Transverse colon (tissue), 4 donors: Measurements from ENCODE around the gene F11. TPM values are rescaled to one million over a fixed set of nuclear protein-coding genes. Genes with fewer than 3 reads are reported as not detected.

Source experiments
- DNase-seq: peaks from one replicate; pipeline ENCODE4 v3.0.0-alpha.2; 2019
- H3K27ac ChIP-seq, 4 donors: fragments of 200-600 bp; sonication (generic); 2 replicates each; pipeline ENCODE4 v1.5.1; 2016 to 2018; ENCODE audit warnings: inconsistent platforms in 4 of 4
- H3K27me3 ChIP-seq: fragments of 200-600 bp; sonication (generic); 2 replicates; pipeline ENCODE4 v1.5.1; 2017; ENCODE audit warnings: inconsistent platforms
- H3K36me3 ChIP-seq, 4 donors: fragments of 200-600 bp; sonication (generic); 2 replicates each; pipeline ENCODE4 v1.5.1; 2017 to 2019; ENCODE audit warnings: inconsistent platforms in 4 of 4
- H3K4me1 ChIP-seq, 4 donors: fragments of 200-600 bp; sonication (generic); 2 replicates each; pipeline ENCODE4 v1.5.1; 2017 to 2020; ENCODE audit warnings: inconsistent platforms in 4 of 4
- H3K4me3 ChIP-seq, 4 donors: fragments of 200-600 bp; sonication (generic); 1 replicate in 1 of 4; 2 replicates in 3 of 4; pipeline versions ENCODE4 v1.5.1 to v1.6.1; 2017 to 2019; ENCODE audit warnings: inconsistent platforms in 4 of 4
- H3K9me3 ChIP-seq, 2 donors: fragments of 200-600 bp; sonication (generic); 2 replicates each; pipeline ENCODE4 v1.5.1; 2017 to 2019; ENCODE audit warnings: inconsistent platforms in 2 of 2
- EP300 ChIP-seq: sonication (generic); formaldehyde crosslinking; IDR thresholded peaks from one replicate; pipeline ENCODE4 v1.6.1; 2017; ENCODE audit warnings: antibody characterized with exemption, low read depth
- POLR2A ChIP-seq: fragments of 450-650 bp; IDR thresholded peaks from one replicate; pipeline ENCODE4 v1.6.1; 2016; ENCODE audit warnings: antibody characterized with exemption, mild to moderate bottlenecking, moderate library complexity
- POLR2AphosphoS5 ChIP-seq, 3 donors: sonication (generic); formaldehyde crosslinking; IDR thresholded peaks; one replicate each; pipeline ENCODE4 v1.6.1; 2016; ENCODE audit warnings: antibody characterized with exemption in 3 of 3
- WGBS, 2 donors: methylation state at CpG; one replicate each; pipeline ENCODE4 v1.1.5; 2018; ENCODE audit warnings: low coverage in 1 of 2; 5-methylcytosine and 5-hydroxymethylcytosine counted together
- in situ Hi-C, 4 donors: fragments of 200-750 bp; cut with MboI; loops; one replicate each; pipeline versions ENCODE4 v1.15.0 to v1.15.1; 2017; ENCODE audit warnings: low sequenced_read_pairs in 3 of 4, low pct_ligation_motif_present in 1 of 4, low pct_unique_long_range_greater_than_20kb in 1 of 4
- intact Hi-C: fragments of 100-400 bp; cut with DNase I; formaldehyde crosslinking; loops from one replicate; pipeline ENCODE4 v1.15.1; 2023; ENCODE audit warnings: low total_unique reads
- total RNA-seq, 4 donors: library from RNA; depleted of rRNA; stranded (reverse); fragments of >200 nt; gene quantifications; one replicate each; pipeline ENCODE4 v1.1.0, GENCODE V29; 2016
- TF ChIP-seq, protein P1 (sequence below), 5 experiments: fragments of 200-600 bp in 3 of 5; fragments of 450-650 bp in 2 of 5; sonication (generic) in 3 of 5; IDR thresholded peaks; 1 replicate in 2 of 5; 2 replicates in 3 of 5; pipeline ENCODE4 v1.5.1; 2016 to 2017; ENCODE audit warnings: antibody characterized with exemption in 5 of 5, inconsistent platforms in 3 of 5, mild to moderate bottlenecking in 2 of 5, moderate library complexity in 1 of 5

The F11 gene
- not detected for total RNA-seq

- TF ChIP-seq EP300 (no peak), POLR2A (no peak), POLR2AphosphoS5 (IDR thresholded peaks at IDR 0.05) (no peak)
- TF ChIP-seq, protein P1, sequence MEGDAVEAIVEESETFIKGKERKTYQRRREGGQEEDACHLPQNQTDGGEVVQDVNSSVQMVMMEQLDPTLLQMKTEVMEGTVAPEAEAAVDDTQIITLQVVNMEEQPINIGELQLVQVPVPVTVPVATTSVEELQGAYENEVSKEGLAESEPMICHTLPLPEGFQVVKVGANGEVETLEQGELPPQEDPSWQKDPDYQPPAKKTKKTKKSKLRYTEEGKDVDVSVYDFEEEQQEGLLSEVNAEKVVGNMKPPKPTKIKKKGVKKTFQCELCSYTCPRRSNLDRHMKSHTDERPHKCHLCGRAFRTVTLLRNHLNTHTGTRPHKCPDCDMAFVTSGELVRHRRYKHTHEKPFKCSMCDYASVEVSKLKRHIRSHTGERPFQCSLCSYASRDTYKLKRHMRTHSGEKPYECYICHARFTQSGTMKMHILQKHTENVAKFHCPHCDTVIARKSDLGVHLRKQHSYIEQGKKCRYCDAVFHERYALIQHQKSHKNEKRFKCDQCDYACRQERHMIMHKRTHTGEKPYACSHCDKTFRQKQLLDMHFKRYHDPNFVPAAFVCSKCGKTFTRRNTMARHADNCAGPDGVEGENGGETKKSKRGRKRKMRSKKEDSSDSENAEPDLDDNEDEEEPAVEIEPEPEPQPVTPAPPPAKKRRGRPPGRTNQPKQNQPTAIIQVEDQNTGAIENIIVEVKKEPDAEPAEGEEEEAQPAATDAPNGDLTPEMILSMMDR (IDR thresholded peaks at IDR 0.05), result no peak
- no peak for DNase-seq
- intact Hi-C loops (no loop called here), in situ Hi-C loops (no loop called here)
- no peaks in the 10 kb centered on the region for H3K9me3 ChIP-seq
- peaks cover 3% of the 10 kb centered on the region for H3K27me3 ChIP-seq
- H3K36me3 ChIP-seq, result no peaks in the 10 kb centered on the region
- no peak within 1 kb of the TSS for H3K4me3 ChIP-seq
- 48 to 67% methylated on average over 10 of the region's 10 CpGs for WGBS, 2 donors
- H3K4me1 ChIP-seq, result no peaks in the 10 kb centered on the region
- no peak within 1 kb of the TSS for H3K27ac ChIP-seq
These were observed at the start of gene F11 for GRCh38 chr4:186265683-186266652. TSS of gene F11 (plus strand) at chr4:186266189. CDS start at chr4:186267137, 948 bp downstream.

GRCh38 chr4:186216465-186217024 is 49.4 kb upstream of the F11 start:
- TF ChIP-seq POLR2AphosphoS5 (IDR thresholded peaks at IDR 0.05) (no peak), POLR2A (no peak), EP300 (no peak)
- TF ChIP-seq, protein P1 (IDR thresholded peaks at IDR 0.05), result no peak
- no peaks in the 10 kb centered on the region for H3K27me3 ChIP-seq
- H3K27ac ChIP-seq, result no peak overlapping the region
- no peak for DNase-seq
- no peaks in the 10 kb centered on the region for H3K9me3 ChIP-seq
- intact Hi-C loops, result no loop called here
- in situ Hi-C loops, result no loop called here
- no peak overlapping the region for H3K4me3 ChIP-seq
- no peaks in the 10 kb centered on the region for H3K36me3 ChIP-seq
- no peaks in the 10 kb centered on the region for H3K4me1 ChIP-seq
- 65 to 75% methylated on average over 5 to 8 of the region's 8 CpGs for WGBS, 2 donors

GRCh38 chr4:186217733-186218293 is 48.2 kb upstream of the F11 start:
- Histone ChIP-seq H3K27ac (no peak overlapping the region), H3K4me3 (no peak overlapping the region), H3K4me1 (no peaks in the 10 kb centered on the region), H3K27me3 (no peaks in the 10 kb centered on the region), H3K36me3 (no peaks in the 10 kb centered on the region), H3K9me3 (no peaks in the 10 kb centered on the region)
- TF ChIP-seq, protein P1 (IDR thresholded peaks at IDR 0.05), result no peak
- TF ChIP-seq POLR2AphosphoS5 (IDR thresholded peaks at IDR 0.05) (no peak), POLR2A (no peak), EP300 (no peak)
- 54 to 67% methylated on average over 1 of the region's 1 CpG for WGBS, 2 donors
- intact Hi-C loops, result no loop called here
- no peak for DNase-seq
- in situ Hi-C loops, result no loop called here

- 80 to 83% methylated on average over 1 of the region's 1 CpG for WGBS, 2 donors
- peaks cover 3 to 5% of the 10 kb centered on the region in 2 donors for H3K9me3 ChIP-seq
These were observed 44.4 kb upstream of the F11 start for GRCh38 chr4:186221624-186222023.

More at GRCh38 chr4:186221624-186222023, 44.4 kb upstream of the F11 start:
- DNase-seq, result no peak
- Histone ChIP-seq H3K4me1 (no peaks in the 10 kb centered on the region), H3K36me3 (no peaks in the 10 kb centered on the region), H3K27me3 (no peaks in the 10 kb centered on the region), H3K4me3 (no peak overlapping the region), H3K27ac (no peak overlapping the region)
- in situ Hi-C loops (no loop called here), intact Hi-C loops (loop anchor here (5.0 kb wide), 1 partner anchor 1726 kb away; no protein-coding TSS in a partner anchor)
- no peak for TF ChIP-seq EP300
- TF ChIP-seq POLR2AphosphoS5 (IDR thresholded peaks at IDR 0.05), result no peak
- no peak for TF ChIP-seq POLR2A
- TF ChIP-seq, protein P1 (IDR thresholded peaks at IDR 0.05), result no peak
